Kidney (tissue), 14 donors: ENCODE data around the gene GLIS2. TPM values are rescaled to one million over a fixed set of nuclear protein-coding genes. Genes with fewer than 3 reads are reported as not detected.

Source experiments
- DNase-seq, 5 donors: peaks; one replicate each; pipeline ENCODE4 v3.0.0-alpha.2; 2013 to 2020
- FAIRE-seq: peaks from 2 replicates; lab custom pipeline; 2012; peaks lifted over from hg19 to GRCh38; lab: Jason Lieb, UNC
- H3K27ac ChIP-seq, 2 donors: one replicate each; pipeline ENCODE4 v1.7.0; 2013; ENCODE audit warnings: low read depth in 2 of 2, low read length in 2 of 2, inconsistent platforms in 1 of 2
- H3K27me3 ChIP-seq: one replicate; pipeline ENCODE4 v1.7.1; 2013; ENCODE audit warnings: low read length, inconsistent platforms; ENCODE audit not compliant: control insufficient read depth, insufficient read depth
- H3K36me3 ChIP-seq, 3 donors: one replicate each; pipeline versions ENCODE4 v1.7.0 to v1.7.1; 2013; ENCODE audit warnings: low read length in 3 of 3, control low read depth in 1 of 3, inconsistent platforms in 1 of 3; ENCODE audit not compliant: insufficient read depth in 3 of 3, control insufficient read depth in 2 of 3
- H3K4me1 ChIP-seq, 3 donors: one replicate each; pipeline versions ENCODE4 v1.7.0 to v1.7.1; 2013; ENCODE audit warnings: low read length in 3 of 3, inconsistent platforms in 1 of 3, low read depth in 1 of 3; ENCODE audit not compliant: control insufficient read depth in 2 of 3, insufficient read depth in 2 of 3
- H3K4me3 ChIP-seq, 3 donors: one replicate each; pipeline versions ENCODE4 v1.7.0 to v1.8.1; 2013; ENCODE audit warnings: low read length in 3 of 3, control low read depth in 1 of 3, inconsistent platforms in 1 of 3
- H3K9ac ChIP-seq, 3 donors: one replicate each; pipeline versions ENCODE4 v1.7.0 to v1.7.1; 2013; ENCODE audit warnings: low read length in 3 of 3, control low read depth in 1 of 3, inconsistent platforms in 1 of 3
- H3K9me3 ChIP-seq, 3 donors: one replicate each; pipeline versions ENCODE4 v1.7.0 to v1.7.1; 2013; ENCODE audit warnings: low read length in 3 of 3, control low read depth in 1 of 3, inconsistent platforms in 1 of 3; ENCODE audit not compliant: control insufficient read depth in 2 of 3, insufficient read depth in 1 of 3
- CTCF ChIP-seq: IDR thresholded peaks from 3 replicates; pipeline ENCODE4 v1.5.1; 2012; ENCODE audit warnings: mild to moderate bottlenecking, moderate library complexity, borderline replicate concordance; ENCODE audit not compliant: insufficient read depth; ENCODE audit errors: extremely low read depth
- intact Hi-C: fragments of 100-400 bp; cut with DNase I; formaldehyde crosslinking; loops from one replicate; pipeline ENCODE4 v1.11.1; 2022
- polyA plus RNA-seq: library from polyadenylated mRNA; stranded (reverse); fragments of 350-450 nt; fragmentation: Illumina TruSeq; extraction: RNeasy Lipid Tissue Mini Kit (QIAGEN cat#74804); gene quantifications from one replicate; pipeline ENCODE4 v1.2.3, GENCODE V29; 2014; ENCODE audit warnings: low read depth, low replicate concordance; ENCODE audit not compliant: insufficient read depth
- total RNA-seq: library from RNA; stranded (reverse); fragmentation: NEBNext Ultra II Directional; extraction: Animal tissue kit (Norgen Biotek cat#: 25700); gene quantifications from one replicate; pipeline ENCODE4 v1.2.1, GENCODE V29; 2021
- donor health status: control.
- donor health status: control.
- donor health status: control.
- donor health status: control.
- donor health status: control.
- donor health status: DM: yes; HTN: yes; CAD: no.
- donor health status: Normal renal cell carcinoma (clear cell type).

GLIS2 gene
- total and polyA plus RNA-seq, 2 donors from 2014 or later: 35.6 to 68.7 TPM

- Histone ChIP-seq H3K9ac (no peak overlapping the region), H3K9me3 (no peaks in the 10 kb centered on the region), H3K27ac (no peak overlapping the region), H3K36me3 (peaks cover 0 to 40% (median 12%) of the 10 kb centered on the region in 3 donors), H3K4me1 (peaks cover 0 to 9% (median 0%) of the 10 kb centered on the region in 3 donors), H3K27me3 (no peaks in the 10 kb centered on the region), H3K4me3 (no peak overlapping the region)
- TF ChIP-seq CTCF: no peak
- FAIRE-seq (no peak), DNase-seq (no peak)
- intact Hi-C loops: no loop called here
Observed at GRCh38 chr16:4337540-4338088, 21.7 kb downstream of the GLIS2 start.

- no peaks in the 10 kb centered on the region for H3K9me3 ChIP-seq
- H3K27me3 ChIP-seq: no peaks in the 10 kb centered on the region
- FAIRE-seq (no peak), DNase-seq (no peak)
- H3K36me3 ChIP-seq: peaks cover 0 to 38% (median 12%) of the 10 kb centered on the region in 3 donors
- no peak overlapping the region for H3K9ac ChIP-seq
- H3K4me1 ChIP-seq: peaks cover 0 to 9% (median 0%) of the 10 kb centered on the region in 3 donors
- intact Hi-C loops: no loop called here
- no peak overlapping the region for H3K27ac ChIP-seq
- no peak for TF ChIP-seq CTCF
- H3K4me3 ChIP-seq: no peak overlapping the region
Observed at GRCh38 chr16:4338125-4338582, 22.3 kb downstream of the GLIS2 start.

GRCh38 chr16:4338712-4339299 lies 22.9 kb downstream of the GLIS2 start:
- FAIRE-seq (no peak), DNase-seq (peak in 1 of 5 donors; percentile 73)
- H3K4me1 ChIP-seq: peaks cover 0 to 9% (median 0%) of the 10 kb centered on the region in 3 donors
- TF ChIP-seq CTCF: no peak
- intact Hi-C loops: no loop called here
- H3K36me3 ChIP-seq: peaks cover 0 to 31% (median 12%) of the 10 kb centered on the region in 3 donors
- H3K9ac ChIP-seq: no peak overlapping the region
- no peak overlapping the region for H3K4me3 ChIP-seq
- no peaks in the 10 kb centered on the region for H3K9me3 ChIP-seq
- no peak overlapping the region for H3K27ac ChIP-seq
- H3K27me3 ChIP-seq: no peaks in the 10 kb centered on the region
